ENCODE data around the gene PPP1R36. TPM values are rescaled to one million over a fixed set of nuclear protein-coding genes. Genes with fewer than 3 reads are reported as not detected.

Gene PPP1R36
- polyA plus RNA-seq, 3 donors, result 0.38 TPM; not detected in 2

DNA sequence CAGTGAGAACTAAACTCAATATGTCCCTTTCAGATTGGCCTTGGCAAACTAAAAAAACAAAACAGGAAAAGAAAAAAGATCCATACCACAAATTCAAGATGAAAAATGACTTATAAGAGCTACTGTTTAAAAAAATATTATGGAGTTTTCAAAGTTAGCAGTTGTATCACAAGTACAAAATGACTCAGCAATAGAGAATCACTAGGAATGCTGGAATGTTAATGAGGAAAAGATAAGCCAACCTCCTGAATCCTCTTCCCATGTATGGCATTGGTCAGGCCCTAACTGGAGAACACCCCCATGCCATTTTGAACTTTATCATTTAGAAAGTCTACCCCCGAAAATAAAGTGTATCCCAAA is 62.2 kb downstream of the PPP1R36 start:
- no peaks in the 10 kb centered on the region for H4K20me1 ChIP-seq (ENCODE audit: insufficient read depth, low read length)
- H3K9me3 Mint-ChIP-seq, result no peaks in the 10 kb centered on the region
- no peak overlapping the region for H3K4me3 ChIP-seq (replicated peaks in 1 of 3; ENCODE audit: low read depth in 2 of 3, low read length in 3 of 3)
- intact Hi-C loops (cut with micrococcal nuclease), result no loop called here
- WGBS (ENCODE audit: insufficient coverage), result no CpG with 5 or more reads among the region's 1 CpG
- no peaks in the 10 kb centered on the region for H3K79me2 ChIP-seq (ENCODE audit: insufficient read depth, low read length)
- H3K27me3 Mint-ChIP-seq (ENCODE audit: low read depth in 3 of 3), result peaks cover 1 to 5% (median 4%) of the 10 kb centered on the region in 3 donors
- H3K9me3 ChIP-seq (replicated peaks in 1 of 2; ENCODE audit: control insufficient read depth in 1 of 2, insufficient read depth in 1 of 2, low read length in 2 of 2), result no peaks in the 10 kb centered on the region
- H3K27ac ChIP-seq (ENCODE audit: low read depth in 1 of 2, low read length in 2 of 2), result no peak overlapping the region
- no peak overlapping the region for H3K9ac ChIP-seq (ENCODE audit: insufficient read depth, low read length, poor library complexity, severe bottlenecking)
- DNase-seq, result no peak
- H3K27me3 ChIP-seq (ENCODE audit: control insufficient read depth in 2 of 2, insufficient read depth in 2 of 2, low read length in 2 of 2), result no peaks in the 10 kb centered on the region
- no peak overlapping the region for H2AFZ ChIP-seq (ENCODE audit: insufficient read depth, low read depth, low read length, poor library complexity, severe bottlenecking)
- no peaks in the 10 kb centered on the region for H3K4me1 ChIP-seq (ENCODE audit: control insufficient read depth in 1 of 2, insufficient read depth in 2 of 2, low read length in 2 of 2)
- no peaks in the 10 kb centered on the region for H3K36me3 ChIP-seq (replicated peaks in 1 of 2; ENCODE audit: control insufficient read depth in 1 of 2, insufficient read depth in 2 of 2, low read length in 2 of 2)
- H3K4me2 ChIP-seq (replicated peaks; ENCODE audit: extremely low read depth, low read length, poor library complexity, severe bottlenecking), result no peak overlapping the region
- no peak overlapping the region for H3K27ac Mint-ChIP-seq
- TF ChIP-seq CTCF (IDR thresholded peaks at IDR 0.05), result no peak
- H3K4me3 Mint-ChIP-seq, result no peak overlapping the region
- H3K36me3 Mint-ChIP-seq, result no peaks in the 10 kb centered on the region
- no peaks in the 10 kb centered on the region for H3K4me1 Mint-ChIP-seq

- Histone ChIP-seq H3K4me2 (replicated peaks; ENCODE audit: extremely low read depth, low read length, poor library complexity, severe bottlenecking) (no peak overlapping the region), H3K27me3 (ENCODE audit: control insufficient read depth in 2 of 2, insufficient read depth in 2 of 2, low read length in 2 of 2) (no peaks in the 10 kb centered on the region), H3K36me3 (replicated peaks in 1 of 2; ENCODE audit: control insufficient read depth in 1 of 2, insufficient read depth in 2 of 2, low read length in 2 of 2) (no peaks in the 10 kb centered on the region), H4K20me1 (ENCODE audit: insufficient read depth, low read length) (no peaks in the 10 kb centered on the region), H3K79me2 (ENCODE audit: insufficient read depth, low read length) (no peaks in the 10 kb centered on the region), H3K27ac (ENCODE audit: low read depth in 1 of 2, low read length in 2 of 2) (no peak overlapping the region), H3K4me1 (ENCODE audit: control insufficient read depth in 1 of 2, insufficient read depth in 2 of 2, low read length in 2 of 2) (no peaks in the 10 kb centered on the region), H3K4me3 (replicated peaks in 1 of 3; ENCODE audit: low read depth in 2 of 3, low read length in 3 of 3) (no peak overlapping the region), H3K9me3 (replicated peaks in 1 of 2; ENCODE audit: control insufficient read depth in 1 of 2, insufficient read depth in 1 of 2, low read length in 2 of 2) (no peaks in the 10 kb centered on the region), H2AFZ (ENCODE audit: insufficient read depth, low read depth, low read length, poor library complexity, severe bottlenecking) (no peak overlapping the region), H3K9ac (ENCODE audit: insufficient read depth, low read length, poor library complexity, severe bottlenecking) (no peak overlapping the region)
- Mint-ChIP-seq H3K4me3 (no peak overlapping the region), H3K27ac (no peak overlapping the region), H3K36me3 (no peaks in the 10 kb centered on the region), H3K4me1 (no peaks in the 10 kb centered on the region), H3K9me3 (no peaks in the 10 kb centered on the region), H3K27me3 (ENCODE audit: low read depth in 3 of 3) (peaks cover 0 to 2% (median 1%) of the 10 kb centered on the region in 3 donors)
- intact Hi-C loops (cut with micrococcal nuclease), result no loop called here
- no peak for TF ChIP-seq CTCF (IDR thresholded peaks at IDR 0.05)
- DNase-seq, result no peak
- WGBS (ENCODE audit: insufficient coverage), result 92% methylated on average over 1 of the region's 2 CpGs
These were observed 63.4 kb downstream of the PPP1R36 start for GRCh38 chr14:64612971-64613666.
